Ovary (tissue), 3 donors: Measurements from ENCODE around the gene SPDYE8.
"Not testable (repeated sequence)": the region's sequence is repeated elsewhere in the genome, so short reads cannot be mapped to it uniquely, and the experiment has no call there.

Experiments
- POLR2A ChIP-seq: fragments of 450-650 bp; IDR thresholded peaks from one replicate; pipeline ENCODE4 v1.6.1; 2017; ENCODE audit warnings: antibody characterized with exemption, mild to moderate bottlenecking, moderate library complexity
- TF ChIP-seq, protein P1 (sequence below), 3 donors: fragments of 450-650 bp in 2 of 3; fragments of 200-600 bp in 1 of 3; IDR thresholded peaks; one replicate each; pipeline versions ENCODE4 v1.5.1 to v1.8.0; 2016 to 2022; ENCODE audit warnings: antibody characterized with exemption in 3 of 3, mild to moderate bottlenecking in 1 of 3
- donor health status: DM: no; HTN: no; CAD: no.

DNA sequence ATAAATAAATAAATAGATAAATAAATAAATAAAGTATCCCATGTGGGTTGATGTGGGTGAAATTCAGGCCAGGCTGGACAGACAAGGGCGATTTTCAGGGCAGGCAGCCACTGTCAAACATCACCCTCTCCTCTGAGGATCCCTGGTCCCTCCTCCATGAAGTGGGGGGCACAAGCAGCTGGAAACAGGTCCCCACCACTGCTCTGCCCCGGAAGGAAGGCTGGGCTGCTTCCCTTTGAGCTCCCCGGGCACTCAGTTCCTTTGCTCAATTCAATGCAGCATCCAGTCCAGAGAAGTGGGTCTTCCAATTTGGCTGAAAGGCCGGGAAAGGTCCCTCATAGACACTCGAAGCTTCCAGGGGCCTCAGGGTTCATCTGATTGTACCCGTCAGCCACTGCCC is 49.2 kb downstream of the SPDYE8 start:
- TF ChIP-seq, protein P1, sequence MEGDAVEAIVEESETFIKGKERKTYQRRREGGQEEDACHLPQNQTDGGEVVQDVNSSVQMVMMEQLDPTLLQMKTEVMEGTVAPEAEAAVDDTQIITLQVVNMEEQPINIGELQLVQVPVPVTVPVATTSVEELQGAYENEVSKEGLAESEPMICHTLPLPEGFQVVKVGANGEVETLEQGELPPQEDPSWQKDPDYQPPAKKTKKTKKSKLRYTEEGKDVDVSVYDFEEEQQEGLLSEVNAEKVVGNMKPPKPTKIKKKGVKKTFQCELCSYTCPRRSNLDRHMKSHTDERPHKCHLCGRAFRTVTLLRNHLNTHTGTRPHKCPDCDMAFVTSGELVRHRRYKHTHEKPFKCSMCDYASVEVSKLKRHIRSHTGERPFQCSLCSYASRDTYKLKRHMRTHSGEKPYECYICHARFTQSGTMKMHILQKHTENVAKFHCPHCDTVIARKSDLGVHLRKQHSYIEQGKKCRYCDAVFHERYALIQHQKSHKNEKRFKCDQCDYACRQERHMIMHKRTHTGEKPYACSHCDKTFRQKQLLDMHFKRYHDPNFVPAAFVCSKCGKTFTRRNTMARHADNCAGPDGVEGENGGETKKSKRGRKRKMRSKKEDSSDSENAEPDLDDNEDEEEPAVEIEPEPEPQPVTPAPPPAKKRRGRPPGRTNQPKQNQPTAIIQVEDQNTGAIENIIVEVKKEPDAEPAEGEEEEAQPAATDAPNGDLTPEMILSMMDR (IDR thresholded peaks at IDR 0.05): not testable (repeated sequence)
- not testable (repeated sequence) for TF ChIP-seq POLR2A
